ENCODE measurements around the gene FHIT.
"Not testable (repeated sequence)": the region's sequence is repeated elsewhere in the genome, so short reads cannot be mapped to it uniquely, and the experiment has no call there.

FHIT gene

DNA sequence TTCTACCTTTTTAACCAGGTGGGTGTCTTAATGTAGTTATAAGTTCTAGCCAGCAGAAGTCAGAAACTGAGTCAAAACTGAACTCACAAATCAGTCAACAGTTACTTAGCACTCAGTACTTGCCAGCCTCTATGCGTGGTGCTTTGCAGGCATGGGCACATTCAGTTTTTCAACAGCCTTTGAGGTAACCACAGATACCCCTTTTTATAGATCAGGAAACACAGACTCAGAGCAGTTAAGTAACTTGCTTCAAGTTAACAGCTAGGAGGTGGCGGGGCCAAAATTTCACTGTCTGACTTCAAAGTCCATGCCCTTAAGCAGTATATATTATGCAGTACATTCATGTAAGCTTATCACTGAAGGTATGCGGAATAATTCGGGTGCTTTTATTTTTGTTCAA, 139.4 kb downstream of the FHIT start:
- no peak for DNase-seq (ENCODE audit: low spot score)

GRCh38 chr3:61110576-61110975, 140.7 kb downstream of the FHIT start:
- no peak for DNase-seq (ENCODE audit: low spot score)

DNA sequence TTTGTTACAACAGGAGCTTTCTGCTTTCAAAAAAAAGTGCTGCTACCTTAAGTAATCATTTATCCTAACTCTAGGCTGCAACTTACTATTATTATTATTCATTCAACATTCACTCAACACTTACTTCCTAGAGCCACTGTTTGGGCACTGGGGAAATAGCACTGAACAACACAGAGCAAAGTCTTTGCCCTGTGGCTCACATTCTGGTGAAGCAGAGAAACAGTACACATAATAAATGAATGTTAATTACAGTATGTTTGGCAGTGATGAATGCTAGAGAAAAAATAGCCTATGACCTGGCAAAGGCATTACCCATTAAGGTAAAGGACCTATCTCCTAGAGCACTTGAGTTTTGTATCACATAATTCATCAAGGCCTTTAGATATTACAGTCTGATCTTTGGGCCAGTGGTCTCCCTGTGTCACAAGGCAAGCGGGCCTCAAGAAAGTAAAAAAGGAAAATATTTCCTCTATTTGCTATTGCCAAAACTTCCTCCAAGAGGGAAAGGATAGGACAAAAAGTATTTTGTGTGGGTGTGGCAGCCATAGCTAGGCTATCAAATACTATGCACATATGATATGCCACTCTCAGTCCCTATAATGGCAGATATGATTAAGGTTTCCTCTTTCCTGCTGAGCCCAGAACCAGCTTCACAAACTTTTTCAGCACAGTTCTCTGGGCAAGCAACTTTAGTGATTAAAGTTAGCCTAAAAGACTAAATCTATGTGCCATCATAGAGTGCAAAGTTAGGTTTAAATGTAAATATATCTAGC, 142.8 kb downstream of the FHIT start:
- no peak for DNase-seq (ENCODE audit: low spot score)

DNA sequence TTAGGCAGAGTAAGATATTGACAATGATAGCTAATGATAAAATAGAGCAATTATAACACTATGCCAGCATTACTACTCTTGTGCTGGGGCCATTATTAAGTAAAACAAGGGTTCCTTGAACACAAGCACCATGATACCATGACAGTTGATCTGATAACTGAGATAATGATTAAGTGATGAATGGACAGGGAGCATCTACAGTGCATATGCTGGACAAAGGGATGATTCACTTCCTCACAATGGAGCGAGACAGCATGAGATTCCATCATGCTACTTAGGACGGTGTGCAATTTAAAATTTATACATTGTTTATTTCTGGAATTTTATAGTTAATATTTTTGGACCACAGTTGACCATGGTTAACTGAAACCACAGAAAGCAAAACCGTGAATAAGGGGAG, 156.6 kb downstream of the FHIT start:
- DNase-seq (ENCODE audit: low spot score), result no peak

DNA sequence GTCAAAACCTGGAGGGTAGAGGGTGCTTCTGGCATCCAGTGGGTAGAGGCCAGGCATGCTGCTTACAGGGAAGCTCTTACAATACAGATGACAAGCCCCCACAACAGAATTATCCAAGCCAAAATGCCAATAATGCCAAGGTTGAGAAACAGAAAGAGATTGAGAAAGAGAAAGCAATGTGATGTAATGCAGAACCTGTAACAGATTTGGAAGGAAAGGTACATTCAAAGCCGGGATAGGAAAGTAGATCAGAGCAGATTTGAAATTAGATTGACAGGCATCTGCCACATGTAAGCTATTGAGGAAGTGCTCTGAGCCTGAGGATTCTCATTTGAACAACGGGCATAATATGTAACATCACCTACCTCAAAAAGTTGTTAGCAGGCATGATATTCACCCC, 157.9 kb downstream of the FHIT start:
- no peak for DNase-seq (ENCODE audit: low spot score)

GRCh38 chr3:61092870-61093269, 158.4 kb downstream of the FHIT start:
- DNase-seq (ENCODE audit: low spot score), result no peak

GRCh38 chr3:61090389-61091169, 160.7 kb downstream of the FHIT start:
- no peak for DNase-seq (ENCODE audit: low spot score)

GRCh38 chr3:61087465-61087864, 163.8 kb downstream of the FHIT start:
- no peak for DNase-seq (ENCODE audit: low spot score)

DNA sequence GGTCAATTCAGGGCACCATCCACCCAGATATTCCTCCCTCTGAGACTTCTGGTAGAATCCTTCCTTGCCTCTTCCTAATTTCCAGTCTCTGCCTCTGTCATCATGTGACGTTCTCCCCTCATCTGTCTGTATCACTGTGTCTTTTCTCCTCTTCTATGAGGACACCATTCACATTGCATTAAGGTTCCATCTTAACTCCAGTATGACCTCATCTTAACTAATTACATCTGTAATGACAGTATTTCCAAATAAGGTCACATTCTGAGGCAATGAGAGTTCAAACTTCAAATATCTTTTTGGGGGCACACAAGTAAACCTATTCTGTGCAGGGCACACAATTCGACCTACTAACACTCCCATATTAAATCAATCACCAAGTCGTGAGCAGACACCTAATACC, 169.7 kb downstream of the FHIT start:
- no peak for DNase-seq (ENCODE audit: low spot score)

DNA sequence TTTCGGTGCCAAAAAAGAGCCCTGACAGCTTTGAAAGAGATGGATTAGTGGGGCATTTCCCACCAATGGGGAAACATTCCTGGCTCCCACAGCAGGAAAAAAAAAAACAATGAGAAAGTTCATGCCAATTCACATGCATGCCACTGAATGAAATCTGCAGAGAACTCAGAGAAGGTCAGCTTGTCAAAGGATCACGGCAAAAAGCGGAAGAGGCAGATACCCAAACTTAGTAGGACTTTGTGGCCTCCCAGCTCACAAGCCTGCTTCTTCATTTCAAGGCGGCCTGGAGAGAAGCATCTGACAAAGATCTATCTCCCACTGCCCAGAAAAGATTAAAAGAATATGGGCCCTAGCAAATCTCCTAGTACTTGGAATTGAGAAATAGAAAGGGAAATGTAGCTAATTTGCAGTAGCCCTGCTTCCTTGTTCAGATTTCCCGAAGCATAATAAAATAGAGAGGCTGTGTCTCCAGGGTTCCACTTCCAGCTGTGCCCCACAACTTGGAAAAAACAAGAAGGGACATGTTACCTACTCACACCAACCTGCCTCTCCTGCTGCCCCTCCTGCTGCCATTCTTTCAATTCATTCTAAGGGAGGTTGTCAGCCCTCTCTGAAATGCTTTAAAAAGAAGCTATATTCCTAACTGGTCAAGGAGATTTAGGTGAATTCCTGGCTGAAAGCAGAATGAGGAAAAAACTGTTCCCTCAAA, 170.4 kb downstream of the FHIT start:
- DNase-seq (ENCODE audit: low spot score), result no peak

- DNase-seq (ENCODE audit: low spot score), result no peak
Measured at GRCh38 chr3:61078048-61078752, 173.1 kb downstream of the FHIT start.

- DNase-seq (ENCODE audit: low spot score), result no peak
Measured at GRCh38 chr3:61077551-61077950, 173.7 kb downstream of the FHIT start.

- DNase-seq (ENCODE audit: low spot score), result no peak
Measured at GRCh38 chr3:61074783-61075182, 176.5 kb downstream of the FHIT start.

DNA sequence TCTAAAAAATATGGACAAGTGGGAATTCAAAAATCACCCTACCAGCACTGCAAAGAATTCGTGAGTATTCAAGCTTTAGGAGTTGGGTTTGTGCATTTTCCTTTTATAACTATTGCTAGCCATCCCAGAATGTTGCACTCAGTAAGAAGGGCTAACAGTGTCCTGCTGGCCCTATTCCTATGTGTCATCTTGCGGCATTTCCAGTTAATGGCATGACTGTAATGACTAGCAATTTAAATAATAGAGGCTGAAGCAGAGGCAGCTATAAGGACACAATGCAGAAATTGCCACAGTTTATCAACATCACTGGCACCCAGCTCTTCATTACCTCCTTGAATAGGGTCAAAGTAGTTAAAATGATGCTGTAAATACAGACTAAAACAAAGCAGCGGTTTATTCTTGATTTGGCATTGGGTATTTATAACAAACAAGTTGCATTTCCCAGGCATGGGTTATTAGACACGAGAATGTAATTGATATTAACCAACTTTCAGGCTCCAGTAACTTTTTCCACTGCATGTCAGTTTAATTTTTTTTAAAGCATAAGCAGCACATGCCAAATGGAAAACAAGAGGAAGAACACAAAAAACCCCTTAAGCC, 177.6 kb downstream of the FHIT start:
- DNase-seq (ENCODE audit: low spot score), result no peak

DNA sequence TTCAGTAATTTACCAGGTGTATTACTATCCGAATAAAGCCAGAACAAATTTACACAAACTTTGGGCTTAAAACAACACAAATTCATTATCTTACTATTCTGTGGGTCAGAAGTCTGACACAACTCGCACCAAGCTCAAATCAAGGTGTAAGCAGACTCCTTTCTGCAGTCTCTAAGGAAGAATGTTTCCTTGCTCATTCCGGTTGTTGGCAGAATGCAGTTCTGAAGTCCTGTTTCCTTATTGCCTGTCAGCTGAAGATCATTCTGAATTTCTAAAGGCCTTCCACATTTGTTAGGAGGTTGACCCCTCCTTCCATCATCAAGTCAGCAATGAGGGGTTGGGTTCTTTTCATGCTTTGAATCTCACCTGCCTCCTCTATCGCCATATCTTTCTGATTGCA, 183.2 kb downstream of the FHIT start:
- DNase-seq (ENCODE audit: low spot score), result no peak

DNA sequence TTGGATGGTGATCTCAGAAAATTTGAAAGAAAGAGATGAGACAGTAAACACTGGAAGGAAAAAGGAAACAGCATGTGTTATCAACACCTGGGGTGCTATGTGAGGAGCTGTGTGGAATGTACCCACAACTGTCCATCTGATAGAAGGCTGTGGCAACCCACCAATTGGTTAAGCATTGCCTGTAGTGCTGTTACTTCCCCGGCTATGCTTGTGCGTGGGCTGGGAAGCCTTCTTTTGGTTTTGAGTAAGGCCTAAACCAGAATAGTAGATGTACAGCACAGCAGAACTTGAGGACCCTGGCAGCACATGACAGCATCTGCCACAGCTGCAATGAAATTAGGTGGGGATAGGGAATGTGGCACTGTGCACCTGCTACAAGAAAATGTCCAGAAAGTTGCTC, 184.5 kb downstream of the FHIT start:
- no peak for DNase-seq (ENCODE audit: low spot score)

- DNase-seq (ENCODE audit: low spot score), result not testable (repeated sequence)
Measured at GRCh38 chr3:61066222-61066621, 185.0 kb downstream of the FHIT start.

DNA sequence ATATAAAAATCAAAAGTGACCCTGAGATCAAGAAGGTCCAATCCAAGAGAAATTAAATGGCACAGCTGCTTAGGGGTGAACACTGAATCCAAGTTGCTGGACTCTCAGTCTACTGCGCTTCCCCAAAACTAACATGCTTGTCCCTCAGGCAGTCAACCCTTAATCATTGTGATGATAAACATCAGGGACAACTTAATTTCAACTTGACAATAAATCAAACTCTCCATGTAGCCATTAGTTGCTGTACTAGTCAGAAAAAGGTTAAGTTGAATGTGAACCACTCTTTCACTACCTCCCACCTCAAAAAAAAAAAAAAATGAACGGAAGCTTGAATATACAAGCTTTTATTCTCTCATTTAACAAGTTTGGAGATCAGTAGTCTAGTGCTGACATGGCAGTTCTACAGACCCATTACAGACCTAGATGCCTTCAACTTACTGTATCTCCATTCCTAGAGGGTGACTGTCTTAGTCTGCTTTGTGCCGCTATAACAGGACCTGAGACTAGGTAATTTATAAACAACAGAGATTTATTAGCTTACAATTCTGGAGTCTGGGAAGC, 185.7 kb downstream of the FHIT start:
- no peak for DNase-seq (ENCODE audit: low spot score)

GRCh38 chr3:61061092-61061723, 190.0 kb downstream of the FHIT start:
- DNase-seq (ENCODE audit: low spot score), result no peak

DNA sequence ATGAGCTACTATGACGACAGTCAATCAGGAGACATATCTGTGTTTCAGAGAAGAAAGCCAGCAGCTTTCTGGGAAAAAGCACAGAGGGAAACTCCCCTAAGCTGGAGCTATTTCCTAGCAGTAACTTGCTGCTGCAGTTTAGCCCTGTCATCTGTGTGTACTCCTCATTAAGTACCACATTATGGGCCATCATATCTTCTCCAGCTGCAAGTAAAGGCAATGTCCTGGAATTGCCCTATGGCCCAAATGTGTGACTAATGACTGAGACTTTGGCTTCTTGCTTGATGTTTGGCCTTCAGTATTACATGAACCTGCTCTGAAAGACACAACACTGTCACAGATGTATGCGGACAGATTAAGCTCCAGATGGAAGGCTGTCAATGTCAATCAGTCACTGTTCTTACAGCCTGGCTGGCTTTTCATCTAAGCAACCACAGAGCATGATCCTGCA, 190.8 kb downstream of the FHIT start:
- no peak for DNase-seq (ENCODE audit: low spot score)

- DNase-seq (ENCODE audit: low spot score), result no peak
Measured at GRCh38 chr3:61058836-61059235, 192.4 kb downstream of the FHIT start.

Measured in germinal center (tissue), 1 donor.